A673 (cell line): ENCODE data around the gene AEBP2.

Experiments used
- CTCF ChIP-seq: fragments of 300-800, 200-600 bp; sonication (generic); conservative IDR thresholded peaks from 2 replicates; pipeline ENCODE4 v1.5.1; 2017; ENCODE audit warnings: low read depth, mild to moderate bottlenecking, antibody characterized with exemption, low read length, moderate library complexity, mixed read lengths
- EZH2 ChIP-seq: fragments of 200-600 bp; sonication (generic); IDR thresholded peaks from 2 replicates; pipeline ENCODE4 v1.6.1; 2017; ENCODE audit warnings: borderline replicate concordance, low read depth, mild to moderate bottlenecking, mixed read lengths, antibody characterized with exemption, low read length; ENCODE audit not compliant: poor library complexity, severe bottlenecking

- TF ChIP-seq CTCF = no peak
- no peak for TF ChIP-seq EZH2
These were observed 45.9 kb downstream of the AEBP2 start for GRCh38 chr12:19485240-19485639.
